AG04449 (cell line): ENCODE results near the gene RALGDS.
A peak's percentile ranks its signal among the peaks of the same experiment; 100 is the strongest.

Source experiments
- CTCF ChIA-PET: fragments of 350-600 bp; formaldehyde crosslinking; extraction: SDS; loops from one replicate; lab custom pipeline; 2021; ENCODE audit warnings: antibody characterized with exemption; lab: Yijun Ruan, JAX
- POLR2A ChIA-PET: fragments of 400-600, 350-600 bp; formaldehyde crosslinking; extraction: SDS; loops from one replicate; lab custom pipeline; 2020; ENCODE audit warnings: antibody characterized with exemption, inconsistent platforms; lab: Yijun Ruan, JAX
- DNase-seq: peaks from one replicate; pipeline ENCODE4 v3.0.0-alpha.2; 2010; ENCODE audit warnings: low read depth, low spot score
- H3K4me3 ChIP-seq: 2 replicates; pipeline ENCODE4 v1.5.1; 2011; ENCODE audit warnings: low read depth, mild to moderate bottlenecking, control low read depth, low read length
- CTCF ChIP-seq: IDR thresholded peaks from one replicate; pipeline ENCODE4 v1.5.1; 2011; ENCODE audit warnings: mild to moderate bottlenecking, moderate library complexity, low read length, control low read depth, inconsistent platforms; ENCODE audit not compliant: insufficient read depth; ENCODE audit errors: missing control alignments

Gene RALGDS

GRCh38 chr9:133149130-133150015, 28.3 kb upstream of the RALGDS start:
- ChIA-PET CTCF (interaction anchor here (1.0 to 14.6 kb wide), 9 partner anchors 9 to 127 kb away, joined by 3 to 739 read pairs (median 85); partner anchors contain the start of genes CEL, GTF3C5 and RALGDS), POLR2A (no interaction called here)

GRCh38 chr9:133148199-133149129, 27.4 kb upstream of the RALGDS start:
- H3K4me3 ChIP-seq = peak overlapping the region; percentile 79
- ChIA-PET CTCF (interaction anchor here (0.8 to 14.6 kb wide), 24 partner anchors 9 to 351 kb away, joined by 3 to 739 read pairs (median 5); partner anchors contain the start of genes CEL, GTF3C5 and RALGDS), POLR2A (interaction anchor here (0.9 kb wide), 1 partner anchor 15 kb away, joined by 3 read pairs; no protein-coding TSS in a partner anchor)
- DNase-seq = no peak
- TF ChIP-seq CTCF = no peak

More at GRCh38 chr9:133149130-133150015, 28.3 kb upstream of the RALGDS start:
- H3K4me3 ChIP-seq = peak overlapping the region; percentile 79
- TF ChIP-seq CTCF = peak; percentile 27
- DNase-seq = no peak

- TF ChIP-seq CTCF = peak; percentile 93
- CTCF ChIA-PET = interaction anchor here (0.8 to 14.6 kb wide), 29 partner anchors 8 to 352 kb away, joined by 3 to 739 read pairs (median 5); partner anchors contain the start of genes CEL, GFI1B, GTF3C5 and RALGDS
- peak overlapping the region; percentile 79 for H3K4me3 ChIP-seq
- POLR2A ChIA-PET = interaction anchor here (0.9 kb wide), 1 partner anchor 14 kb away, joined by 3 read pairs; no protein-coding TSS in a partner anchor
- no peak for DNase-seq
These were observed 26.6 kb upstream of the RALGDS start for GRCh38 chr9:133147412-133148198.

- POLR2A ChIA-PET = no interaction called here
- H3K4me3 ChIP-seq = no peak overlapping the region
- no peak for TF ChIP-seq CTCF
- CTCF ChIA-PET = interaction anchor here (0.9 to 14.6 kb wide), 29 partner anchors 8 to 340 kb away, joined by 3 to 739 read pairs (median 5); partner anchors contain the start of genes CEL, GFI1B, GTF3C5 and RALGDS
- no peak for DNase-seq
These were observed 25.8 kb upstream of the RALGDS start for GRCh38 chr9:133146746-133147411.
